Endodermal cell (in vitro differentiated cells): ENCODE measurements around the gene TUBGCP2. TPM values are rescaled to one million over a fixed set of nuclear protein-coding genes. Genes with fewer than 3 reads are reported as not detected.

Experiments
- DNase-seq: peaks from one replicate; pipeline ENCODE4 v3.0.0-alpha.2; 2017
- H3K27ac ChIP-seq: 2 replicates; pipeline ENCODE4 v1.5.1; 2013; ENCODE audit warnings: mild to moderate bottlenecking, low read depth, low read length, moderate library complexity
- H3K27me3 ChIP-seq: 2 replicates; pipeline ENCODE4 v1.6.1; 2013; ENCODE audit warnings: mild to moderate bottlenecking, low read length, moderate library complexity; ENCODE audit not compliant: insufficient read depth, control insufficient read depth, poor library complexity, severe bottlenecking
- H3K36me3 ChIP-seq: 2 replicates; pipeline ENCODE4 v1.7.0; 2013; ENCODE audit warnings: mild to moderate bottlenecking, low read length, moderate library complexity; ENCODE audit not compliant: control insufficient read depth, insufficient read depth
- H3K4me1 ChIP-seq: one replicate; pipeline ENCODE4 v1.7.0; 2013; ENCODE audit warnings: low read length; ENCODE audit not compliant: control insufficient read depth, insufficient read depth
- H3K4me3 ChIP-seq: 2 replicates; pipeline ENCODE4 v1.5.1; 2013; ENCODE audit warnings: mild to moderate bottlenecking, low read length, moderate library complexity
- H3K9ac ChIP-seq: 2 replicates; pipeline ENCODE4 v1.6.1; 2013; ENCODE audit warnings: mild to moderate bottlenecking, low read length, moderate library complexity; ENCODE audit not compliant: poor library complexity, severe bottlenecking; ENCODE audit errors: extremely low read depth
- H3K9me3 ChIP-seq: 2 replicates; pipeline ENCODE4 v1.6.1; 2013; ENCODE audit warnings: mild to moderate bottlenecking, low read length, moderate library complexity; ENCODE audit not compliant: control insufficient read depth
- H3K27ac Mint-ChIP-seq: 2 replicates; pipeline ENCODE4 v1.8.0; 2020; ENCODE audit warnings: mixed read lengths
- H3K27me3 Mint-ChIP-seq: 2 replicates; pipeline ENCODE4 v1.8.0; 2021; ENCODE audit warnings: mild to moderate bottlenecking, mixed read lengths; ENCODE audit not compliant: insufficient read depth
- H3K36me3 Mint-ChIP-seq: 2 replicates; pipeline ENCODE4 v1.8.0; 2020; ENCODE audit warnings: low read depth, mixed read lengths
- H3K4me1 Mint-ChIP-seq: 2 replicates; pipeline ENCODE4 v1.8.0; 2020; ENCODE audit warnings: mixed read lengths
- H3K4me3 Mint-ChIP-seq: 2 replicates; pipeline ENCODE4 v1.8.0; 2020; ENCODE audit warnings: mild to moderate bottlenecking, moderate library complexity, mixed read lengths
- H3K9me3 Mint-ChIP-seq: 2 replicates; pipeline ENCODE4 v1.8.0; 2020; ENCODE audit warnings: mild to moderate bottlenecking, mixed read lengths
- CTCF ChIP-seq: fragments of 200-600 bp; sonication (generic); conservative IDR thresholded peaks from 2 replicates; pipeline ENCODE4 v1.5.0; 2021; ENCODE audit warnings: antibody characterized with exemption, mild to moderate bottlenecking
- whole genome bisulfite sequencing, 2 experiments: methylation state at CpG; one replicate each; pipeline versions ENCODE4 v1.1.5 to v1.1.7; 2013; ENCODE audit warnings: missing lambda C conversion rate in 2 of 2, mixed read lengths in 1 of 2; ENCODE audit not compliant: insufficient coverage in 1 of 2, insufficient read length in 1 of 2; 5-methylcytosine and 5-hydroxymethylcytosine counted together
- total RNA-seq, 2 donors: library from RNA; stranded (reverse); fragmentation: NEBNext Ultra II Directional in 1 of 2; extraction: Animal tissue kit (Norgen Biotek cat#: 25700) in 1 of 2; gene quantifications; 2 replicates in 1 of 2; 3 replicates in 1 of 2; pipeline ENCODE4 v1.2.1, GENCODE V29; 2021

Gene TUBGCP2
- total RNA-seq, 2 donors from 2014 or later: 52.8 to 63.0 TPM

GRCh38 chr10:133231946-133232574 lies 76.6 kb downstream of the TUBGCP2 start:
- H3K4me1 Mint-ChIP-seq: peaks cover 2% of the 10 kb centered on the region
- Histone ChIP-seq H3K27ac (no peak overlapping the region), H3K9ac (no peak overlapping the region), H3K9me3 (no peaks in the 10 kb centered on the region), H3K27me3 (peaks cover 96% of the 10 kb centered on the region), H3K36me3 (no peaks in the 10 kb centered on the region), H3K4me3 (no peak overlapping the region), H3K4me1 (no peaks in the 10 kb centered on the region)
- 38 to 50% methylated on average over 10 to 11 of the region's 11 CpGs for WGBS, 2 experiments
- peaks cover 5% of the 10 kb centered on the region for H3K9me3 Mint-ChIP-seq
- H3K27ac Mint-ChIP-seq: no peak overlapping the region
- peak; percentile 77 for DNase-seq
- H3K36me3 Mint-ChIP-seq: peaks cover 2% of the 10 kb centered on the region
- H3K4me3 Mint-ChIP-seq: no peak overlapping the region
- no peak for TF ChIP-seq CTCF
- H3K27me3 Mint-ChIP-seq: peaks cover 84% of the 10 kb centered on the region

- peak; percentile 74 for DNase-seq
- H3K36me3 Mint-ChIP-seq: peaks cover 2% of the 10 kb centered on the region
- H3K27me3 ChIP-seq: peaks cover 96% of the 10 kb centered on the region
These were observed 77.3 kb downstream of the TUBGCP2 start for GRCh38 chr10:133231244-133231945.

More at GRCh38 chr10:133231244-133231945, 77.3 kb downstream of the TUBGCP2 start:
- no peaks in the 10 kb centered on the region for H3K4me1 ChIP-seq
- Mint-ChIP-seq H3K4me1 (peaks cover 2% of the 10 kb centered on the region), H3K27ac (no peak overlapping the region), H3K9me3 (peaks cover 5% of the 10 kb centered on the region), H3K27me3 (peaks cover 91% of the 10 kb centered on the region), H3K4me3 (peak overlapping the region; percentile 42)
- H3K9me3 ChIP-seq: no peaks in the 10 kb centered on the region
- TF ChIP-seq CTCF: no peak
- 24 to 26% methylated on average over 32 to 44 of the region's 44 CpGs for WGBS, 2 experiments
- H3K27ac ChIP-seq: no peak overlapping the region
- H3K9ac ChIP-seq: no peak overlapping the region
- no peak overlapping the region for H3K4me3 ChIP-seq
- H3K36me3 ChIP-seq: no peaks in the 10 kb centered on the region
